ENCODE data around the gene DYRK2. TPM values are rescaled to one million over a fixed set of nuclear protein-coding genes. Genes with fewer than 3 reads are reported as not detected.

The DYRK2 gene
- total RNA-seq, 4 donors from 2014 or later = 26.9 to 147 (median 96.6) TPM

DNA sequence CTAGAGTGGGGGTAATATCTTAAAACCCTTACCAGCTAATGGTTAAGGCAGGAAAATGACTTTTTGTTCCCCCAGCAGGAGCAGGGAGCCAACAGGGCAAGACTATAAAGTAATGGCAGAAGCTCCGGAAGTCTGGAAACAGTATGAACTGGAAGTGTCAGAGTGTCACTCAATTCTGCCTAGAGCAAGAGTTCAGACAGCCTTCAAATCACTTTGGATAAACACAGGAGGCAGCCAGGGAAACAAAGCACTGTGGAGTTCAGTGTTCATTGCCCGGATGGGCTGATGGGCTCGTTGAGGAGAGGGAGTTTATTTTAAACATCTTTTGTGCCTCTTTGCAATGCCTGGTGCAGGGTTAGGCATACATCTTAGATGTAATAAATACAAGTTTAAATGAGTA, 16.5 kb upstream of the DYRK2 start:
- intact Hi-C loops (cut with DNase I; ENCODE audit: low total_unique reads) = no loop called here
- H3K9me3 ChIP-seq = no peaks in the 10 kb centered on the region
- WGBS, 2 donors (ENCODE audit: low coverage in 1 of 2) = 76 to 87% methylated on average over 2 to 3 of the region's 3 CpGs
- H3K4me3 ChIP-seq = no peak overlapping the region
- H3K36me3 ChIP-seq = no peaks in the 10 kb centered on the region
- peaks cover 0 to 7% (median 0%) of the 10 kb centered on the region in 4 donors for H3K4me1 ChIP-seq
- TF ChIP-seq EP300 (IDR thresholded peaks at IDR 0.05; ENCODE audit: low read depth) (no peak), POLR2A (IDR thresholded peaks at IDR 0.05) (no peak), POLR2AphosphoS5 (IDR thresholded peaks at IDR 0.05) (no peak)
- TF ChIP-seq, protein P1, sequence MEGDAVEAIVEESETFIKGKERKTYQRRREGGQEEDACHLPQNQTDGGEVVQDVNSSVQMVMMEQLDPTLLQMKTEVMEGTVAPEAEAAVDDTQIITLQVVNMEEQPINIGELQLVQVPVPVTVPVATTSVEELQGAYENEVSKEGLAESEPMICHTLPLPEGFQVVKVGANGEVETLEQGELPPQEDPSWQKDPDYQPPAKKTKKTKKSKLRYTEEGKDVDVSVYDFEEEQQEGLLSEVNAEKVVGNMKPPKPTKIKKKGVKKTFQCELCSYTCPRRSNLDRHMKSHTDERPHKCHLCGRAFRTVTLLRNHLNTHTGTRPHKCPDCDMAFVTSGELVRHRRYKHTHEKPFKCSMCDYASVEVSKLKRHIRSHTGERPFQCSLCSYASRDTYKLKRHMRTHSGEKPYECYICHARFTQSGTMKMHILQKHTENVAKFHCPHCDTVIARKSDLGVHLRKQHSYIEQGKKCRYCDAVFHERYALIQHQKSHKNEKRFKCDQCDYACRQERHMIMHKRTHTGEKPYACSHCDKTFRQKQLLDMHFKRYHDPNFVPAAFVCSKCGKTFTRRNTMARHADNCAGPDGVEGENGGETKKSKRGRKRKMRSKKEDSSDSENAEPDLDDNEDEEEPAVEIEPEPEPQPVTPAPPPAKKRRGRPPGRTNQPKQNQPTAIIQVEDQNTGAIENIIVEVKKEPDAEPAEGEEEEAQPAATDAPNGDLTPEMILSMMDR (IDR thresholded peaks at IDR 0.05) = no peak
- in situ Hi-C loops (cut with MboI; ENCODE audit: low pct_ligation_motif_present in 1 of 4, low pct_unique_long_range_greater_than_20kb in 1 of 4, low sequenced_read_pairs in 3 of 4) = no loop called here
- no peak overlapping the region for H3K27ac ChIP-seq
- H3K27me3 ChIP-seq = no peaks in the 10 kb centered on the region
- no peak for DNase-seq

DNA sequence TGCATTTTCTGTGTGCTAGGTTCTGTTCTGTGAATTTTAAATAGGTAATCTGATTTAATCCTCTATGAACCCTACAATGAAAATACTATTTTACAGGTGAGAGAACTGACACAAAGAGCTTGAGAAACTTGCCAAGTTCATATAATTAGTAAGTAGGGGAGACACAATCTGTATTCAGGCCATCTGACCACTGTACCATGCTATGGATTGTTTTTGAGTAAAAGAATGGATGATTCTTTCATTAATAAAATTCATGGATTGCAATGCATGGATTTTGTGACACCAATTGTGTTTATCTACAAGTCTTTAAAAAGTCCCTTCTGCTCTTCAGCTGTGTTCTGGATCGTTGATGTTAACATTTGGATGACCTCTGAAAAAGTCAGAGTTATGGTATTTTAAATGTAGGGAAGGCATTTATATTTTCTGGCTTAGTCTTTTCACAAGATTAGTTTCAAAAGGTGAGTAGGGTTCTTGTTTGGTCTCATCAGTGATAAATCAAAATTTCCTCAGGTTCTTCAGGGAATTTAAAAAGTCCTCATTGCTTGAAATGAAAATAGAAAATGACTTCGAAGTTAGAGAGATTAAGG, 15.4 kb upstream of the DYRK2 start:
- Histone ChIP-seq H3K27me3 (no peaks in the 10 kb centered on the region), H3K4me1 (peaks cover 0 to 7% (median 0%) of the 10 kb centered on the region in 4 donors), H3K27ac (no peak overlapping the region), H3K36me3 (no peaks in the 10 kb centered on the region), H3K9me3 (no peaks in the 10 kb centered on the region), H3K4me3 (no peak overlapping the region)
- DNase-seq = no peak
- intact Hi-C loops (cut with DNase I; ENCODE audit: low total_unique reads) (no loop called here), in situ Hi-C loops (cut with MboI; ENCODE audit: low pct_ligation_motif_present in 1 of 4, low pct_unique_long_range_greater_than_20kb in 1 of 4, low sequenced_read_pairs in 3 of 4) (no loop called here)
- TF ChIP-seq, protein P1 (IDR thresholded peaks at IDR 0.05) = no peak
- TF ChIP-seq POLR2A (IDR thresholded peaks at IDR 0.05) (no peak), POLR2AphosphoS5 (IDR thresholded peaks at IDR 0.05) (no peak), EP300 (IDR thresholded peaks at IDR 0.05; ENCODE audit: low read depth) (no peak)
- 69 to 79% methylated on average over 2 of the region's 2 CpGs for WGBS, 2 donors (ENCODE audit: low coverage in 1 of 2)

GRCh38 chr12:67633708-67634107, 14.8 kb upstream of the DYRK2 start:
- no peaks in the 10 kb centered on the region for H3K9me3 ChIP-seq
- intact Hi-C loops (cut with DNase I; ENCODE audit: low total_unique reads) (no loop called here), in situ Hi-C loops (cut with MboI; ENCODE audit: low pct_ligation_motif_present in 1 of 4, low pct_unique_long_range_greater_than_20kb in 1 of 4, low sequenced_read_pairs in 3 of 4) (no loop called here)
- DNase-seq = no peak
- H3K4me3 ChIP-seq = no peak overlapping the region
- no peak overlapping the region for H3K27ac ChIP-seq
- TF ChIP-seq POLR2A (IDR thresholded peaks at IDR 0.05) = no peak
- TF ChIP-seq, protein P1 (IDR thresholded peaks at IDR 0.05) = no peak
- TF ChIP-seq EP300 (IDR thresholded peaks at IDR 0.05; ENCODE audit: low read depth) = no peak
- no peak for TF ChIP-seq POLR2AphosphoS5 (IDR thresholded peaks at IDR 0.05)
- peaks cover 0 to 7% (median 0%) of the 10 kb centered on the region in 4 donors for H3K4me1 ChIP-seq
- H3K27me3 ChIP-seq = no peaks in the 10 kb centered on the region
- H3K36me3 ChIP-seq = no peaks in the 10 kb centered on the region
- WGBS, 2 donors (ENCODE audit: low coverage in 1 of 2) = 35% methylated on average over 2 of the region's 2 CpGs; no CpG with 5 or more reads in 1 of the 2 donors

- in situ Hi-C loops (cut with MboI; ENCODE audit: low pct_ligation_motif_present in 1 of 4, low pct_unique_long_range_greater_than_20kb in 1 of 4, low sequenced_read_pairs in 3 of 4) (no loop called here), intact Hi-C loops (cut with DNase I; ENCODE audit: low total_unique reads) (no loop called here)
- DNase-seq = no peak
- Histone ChIP-seq H3K27ac (no peak overlapping the region), H3K27me3 (no peaks in the 10 kb centered on the region), H3K4me1 (peaks cover 0 to 7% (median 0%) of the 10 kb centered on the region in 4 donors), H3K36me3 (no peaks in the 10 kb centered on the region), H3K9me3 (no peaks in the 10 kb centered on the region), H3K4me3 (no peak overlapping the region)
- no peak for TF ChIP-seq POLR2AphosphoS5 (IDR thresholded peaks at IDR 0.05)
- no peak for TF ChIP-seq POLR2A (IDR thresholded peaks at IDR 0.05)
- no peak for TF ChIP-seq EP300 (IDR thresholded peaks at IDR 0.05; ENCODE audit: low read depth)
- TF ChIP-seq, protein P1 (IDR thresholded peaks at IDR 0.05) = no peak
These were observed 14.2 kb upstream of the DYRK2 start for GRCh38 chr12:67634303-67634761.

Measured in transverse colon (tissue), 4 donors.